Measurements from ENCODE around the gene RGS16. TPM values are rescaled to one million over a fixed set of nuclear protein-coding genes. Genes with fewer than 3 reads are reported as not detected.

RGS16 gene
- total and polyA plus RNA-seq, 8 donors = 1.8 to 19.3 (median 3.3) TPM

- intact Hi-C loops (cut with DNase I) = no loop called here
- 82 to 86% methylated on average over 4 of the region's 4 CpGs for WGBS, 2 donors
Measured at GRCh38 chr1:182563095-182563494, 41.1 kb downstream of the RGS16 start.

GRCh38 chr1:182561456-182561855 is 42.7 kb downstream of the RGS16 start:
- Histone ChIP-seq H3K9me3 (no peaks in the 10 kb centered on the region), H3K4me3 (no peak overlapping the region), H3K36me3 (no peaks in the 10 kb centered on the region), H3K27ac (no peak overlapping the region), H3K4me1 (no peaks in the 10 kb centered on the region), H3K27me3 (no peaks in the 10 kb centered on the region)
- intact Hi-C loops (cut with DNase I) = no loop called here
- no peak for TF ChIP-seq CTCF (IDR thresholded peaks at IDR 0.05)
- ATAC-seq = no peak
- no peak for FAIRE-seq
- 69 to 70% methylated on average over 4 of the region's 4 CpGs for WGBS, 2 donors
- no peak for DNase-seq

More at GRCh38 chr1:182563095-182563494, 41.1 kb downstream of the RGS16 start:
- Histone ChIP-seq H3K27me3 (no peaks in the 10 kb centered on the region), H3K36me3 (no peaks in the 10 kb centered on the region), H3K4me1 (no peaks in the 10 kb centered on the region), H3K27ac (no peak overlapping the region), H3K4me3 (no peak overlapping the region), H3K9me3 (no peaks in the 10 kb centered on the region)
- ATAC-seq (no peak), DNase-seq (no peak), FAIRE-seq (no peak)
- no peak for TF ChIP-seq CTCF (IDR thresholded peaks at IDR 0.05)

- ATAC-seq (no peak), DNase-seq (no peak), FAIRE-seq (no peak)
- 54 to 72% methylated on average over 7 of the region's 7 CpGs for WGBS, 2 donors
- H3K4me1 ChIP-seq = no peaks in the 10 kb centered on the region
- H3K36me3 ChIP-seq = no peaks in the 10 kb centered on the region
- no peaks in the 10 kb centered on the region for H3K27me3 ChIP-seq
- H3K27ac ChIP-seq = no peak overlapping the region
- intact Hi-C loops (cut with DNase I) = no loop called here
- TF ChIP-seq CTCF (IDR thresholded peaks at IDR 0.05) = no peak
- no peaks in the 10 kb centered on the region for H3K9me3 ChIP-seq
- no peak overlapping the region for H3K4me3 ChIP-seq
Measured at GRCh38 chr1:182560392-182560984, 43.7 kb downstream of the RGS16 start.

- no peaks in the 10 kb centered on the region for H3K27me3 ChIP-seq
- TF ChIP-seq CTCF (IDR thresholded peaks at IDR 0.05) = no peak
- DNase-seq = no peak
- no peaks in the 10 kb centered on the region for H3K4me1 ChIP-seq
- FAIRE-seq = no peak
- ATAC-seq = no peak
- H3K27ac ChIP-seq = no peak overlapping the region
- H3K36me3 ChIP-seq = no peaks in the 10 kb centered on the region
- H3K9me3 ChIP-seq = no peaks in the 10 kb centered on the region
- no peak overlapping the region for H3K4me3 ChIP-seq
- intact Hi-C loops (cut with DNase I) = no loop called here
Measured at GRCh38 chr1:182556279-182556678, 47.9 kb downstream of the RGS16 start.

DNA sequence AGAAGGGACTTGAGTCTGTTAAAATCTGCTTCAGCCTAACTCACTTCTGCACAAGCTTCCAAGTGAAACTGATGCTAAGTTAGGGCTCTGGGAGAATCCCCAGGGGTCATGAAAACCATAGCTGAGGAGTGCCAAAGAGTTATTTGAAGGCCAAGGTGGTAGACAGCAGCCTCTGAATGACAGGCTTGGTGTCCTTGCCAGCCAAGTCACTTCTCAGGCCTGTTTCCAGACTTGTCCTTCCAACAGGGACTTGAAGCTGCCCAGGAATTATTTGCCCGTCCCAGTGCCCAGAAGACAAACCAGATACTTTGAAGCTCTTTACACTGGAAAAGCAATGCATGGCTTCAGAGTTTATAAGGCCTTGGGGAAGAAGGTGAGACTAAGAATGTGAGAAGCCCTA is 48.7 kb downstream of the RGS16 start:
- DNase-seq = no peak
- WGBS, 2 donors = 82 to 84% methylated on average over 1 of the region's 1 CpG
- Histone ChIP-seq H3K36me3 (no peaks in the 10 kb centered on the region), H3K9me3 (no peaks in the 10 kb centered on the region), H3K4me1 (no peaks in the 10 kb centered on the region), H3K27me3 (no peaks in the 10 kb centered on the region), H3K4me3 (no peak overlapping the region), H3K27ac (no peak overlapping the region)
- ATAC-seq = no peak
- TF ChIP-seq CTCF (IDR thresholded peaks at IDR 0.05) = no peak
- intact Hi-C loops (cut with DNase I) = no loop called here
- FAIRE-seq = no peak

Measured in pancreas (tissue), 10 donors.